Measurements from ENCODE around the gene GPR42.

Gene GPR42

DNA sequence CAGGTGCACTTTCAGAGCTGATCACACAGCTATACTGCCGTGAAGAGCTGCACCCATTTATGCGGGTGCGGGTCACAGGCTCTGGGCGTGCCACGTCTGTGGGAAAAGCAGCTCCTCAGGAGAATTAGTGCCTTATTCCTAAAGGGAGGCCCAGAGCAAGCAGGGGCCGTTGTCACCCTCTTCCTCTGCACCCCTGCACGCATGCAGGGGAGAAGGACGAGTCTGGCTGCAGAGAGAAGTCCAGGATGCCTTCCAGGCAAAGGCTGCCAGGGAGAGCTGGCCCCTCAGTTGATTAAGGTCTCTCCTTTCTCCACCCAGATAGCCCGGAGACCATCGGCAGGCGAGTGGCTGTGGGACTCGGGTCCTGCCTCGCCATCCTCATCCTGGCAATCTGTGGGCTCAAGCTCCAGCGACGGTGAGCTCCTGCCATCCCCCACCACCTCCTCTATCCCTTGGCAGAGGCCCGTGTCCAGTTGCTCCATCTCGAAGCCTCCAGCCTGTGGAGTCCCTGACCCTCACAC is 26.3 kb upstream of the GPR42 start:
- TF ChIP-seq, protein P1, sequence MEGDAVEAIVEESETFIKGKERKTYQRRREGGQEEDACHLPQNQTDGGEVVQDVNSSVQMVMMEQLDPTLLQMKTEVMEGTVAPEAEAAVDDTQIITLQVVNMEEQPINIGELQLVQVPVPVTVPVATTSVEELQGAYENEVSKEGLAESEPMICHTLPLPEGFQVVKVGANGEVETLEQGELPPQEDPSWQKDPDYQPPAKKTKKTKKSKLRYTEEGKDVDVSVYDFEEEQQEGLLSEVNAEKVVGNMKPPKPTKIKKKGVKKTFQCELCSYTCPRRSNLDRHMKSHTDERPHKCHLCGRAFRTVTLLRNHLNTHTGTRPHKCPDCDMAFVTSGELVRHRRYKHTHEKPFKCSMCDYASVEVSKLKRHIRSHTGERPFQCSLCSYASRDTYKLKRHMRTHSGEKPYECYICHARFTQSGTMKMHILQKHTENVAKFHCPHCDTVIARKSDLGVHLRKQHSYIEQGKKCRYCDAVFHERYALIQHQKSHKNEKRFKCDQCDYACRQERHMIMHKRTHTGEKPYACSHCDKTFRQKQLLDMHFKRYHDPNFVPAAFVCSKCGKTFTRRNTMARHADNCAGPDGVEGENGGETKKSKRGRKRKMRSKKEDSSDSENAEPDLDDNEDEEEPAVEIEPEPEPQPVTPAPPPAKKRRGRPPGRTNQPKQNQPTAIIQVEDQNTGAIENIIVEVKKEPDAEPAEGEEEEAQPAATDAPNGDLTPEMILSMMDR (IDR thresholded peaks at IDR 0.05; ENCODE audit: control extremely low read depth, extremely low read depth, low read depth, missing control alignments): no peak
- ChIA-PET CTCF (interaction anchor here (1.0 to 5.8 kb wide), 4 partner anchors 13 to 166 kb away, joined by 3 to 26 read pairs (median 5); no protein-coding TSS in a partner anchor), POLR2A (interaction anchor here (0.7 to 1.3 kb wide), 3 partner anchors 12 to 14 kb away, joined by 3 to 5 read pairs (median 3); no protein-coding TSS in a partner anchor)
- no peak for DNase-seq (ENCODE audit: extremely low spot score)

DNA sequence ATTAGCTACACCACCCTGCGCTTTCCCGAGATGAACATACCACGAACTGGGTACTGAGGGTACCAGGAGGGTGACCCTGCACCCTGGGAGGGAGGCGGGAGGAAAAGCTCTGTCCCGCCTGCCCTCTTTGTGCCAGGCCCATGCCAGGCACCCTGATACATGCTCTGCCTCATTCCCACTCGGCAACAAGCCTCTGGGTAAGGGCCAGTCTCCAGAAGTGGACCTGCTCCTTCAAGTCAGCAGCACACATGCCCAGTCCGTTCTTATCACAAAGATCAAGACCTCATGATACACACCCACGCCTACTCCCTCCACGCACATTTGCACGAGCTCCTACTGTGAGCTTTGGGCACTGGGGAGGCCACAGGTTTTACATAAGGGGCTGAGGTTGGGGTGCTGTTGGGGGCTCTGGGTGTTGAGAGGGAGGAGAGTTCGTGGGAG is 25.2 kb upstream of the GPR42 start:
- POLR2A ChIA-PET: interaction anchor here (0.6 to 1.0 kb wide), 4 partner anchors 10 to 79 kb away, joined by 3 to 8 read pairs (median 4); no protein-coding TSS in a partner anchor
- CTCF ChIA-PET: interaction anchor here (1.4 to 5.8 kb wide), 3 partner anchors 14 to 149 kb away, joined by 5 to 26 read pairs (median 5); no protein-coding TSS in a partner anchor
- no peak for DNase-seq (ENCODE audit: extremely low spot score)
- TF ChIP-seq, protein P1 (IDR thresholded peaks at IDR 0.05; ENCODE audit: control extremely low read depth, extremely low read depth, low read depth, missing control alignments): no peak

DNA sequence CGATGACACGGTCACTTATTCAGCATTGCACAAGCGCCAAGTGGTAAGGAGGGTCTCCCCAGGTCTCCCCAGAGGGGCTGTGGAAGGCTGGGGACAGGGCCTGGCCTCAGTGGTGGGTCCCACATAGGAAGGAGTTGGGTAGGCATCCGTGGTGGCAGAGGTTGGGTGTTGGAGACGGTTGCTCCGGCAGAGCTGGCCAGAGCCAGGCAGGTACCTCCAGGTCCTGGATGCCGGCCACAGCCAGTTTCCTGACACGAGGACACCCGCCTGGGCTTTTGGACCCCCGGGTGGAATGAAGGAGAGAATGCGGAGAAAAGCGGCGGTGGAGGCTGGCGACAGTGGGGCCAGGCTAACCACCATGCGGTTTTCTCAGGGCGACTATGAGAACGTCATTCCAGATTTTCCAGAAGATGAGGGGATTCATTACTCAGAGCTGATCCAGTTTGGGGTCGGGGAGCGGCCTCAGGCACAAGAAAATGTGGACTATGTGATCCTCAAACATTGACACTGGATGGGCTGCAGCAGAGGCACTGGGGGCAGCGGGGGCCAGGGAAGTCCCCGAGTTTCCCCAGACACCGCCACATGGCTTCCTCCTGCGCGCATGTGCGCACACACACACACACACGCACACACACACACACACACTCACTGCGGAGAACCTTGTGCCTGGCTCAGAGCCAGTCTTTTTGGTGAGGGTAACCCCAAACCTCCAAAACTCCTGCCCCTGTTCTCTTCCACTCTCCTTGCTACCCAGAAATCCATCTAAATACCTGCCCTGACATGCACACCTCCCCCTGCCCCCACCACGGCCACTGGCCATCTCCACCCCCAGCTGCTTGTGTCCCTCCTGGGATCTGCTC is 24.4 kb upstream of the GPR42 start:
- CTCF ChIA-PET: interaction anchor here (1.4 to 5.8 kb wide), 4 partner anchors 9 to 164 kb away, joined by 3 to 26 read pairs (median 4); no protein-coding TSS in a partner anchor
- POLR2A ChIA-PET: interaction anchor here (0.6 to 1.7 kb wide), 8 partner anchors 8 to 85 kb away, joined by 3 to 16 read pairs (median 3); partner anchors contain the start of gene MAG
- DNase-seq (ENCODE audit: extremely low spot score): peak; percentile 78
- TF ChIP-seq, protein P1 (IDR thresholded peaks at IDR 0.05; ENCODE audit: control extremely low read depth, extremely low read depth, low read depth, missing control alignments): no peak

DNA sequence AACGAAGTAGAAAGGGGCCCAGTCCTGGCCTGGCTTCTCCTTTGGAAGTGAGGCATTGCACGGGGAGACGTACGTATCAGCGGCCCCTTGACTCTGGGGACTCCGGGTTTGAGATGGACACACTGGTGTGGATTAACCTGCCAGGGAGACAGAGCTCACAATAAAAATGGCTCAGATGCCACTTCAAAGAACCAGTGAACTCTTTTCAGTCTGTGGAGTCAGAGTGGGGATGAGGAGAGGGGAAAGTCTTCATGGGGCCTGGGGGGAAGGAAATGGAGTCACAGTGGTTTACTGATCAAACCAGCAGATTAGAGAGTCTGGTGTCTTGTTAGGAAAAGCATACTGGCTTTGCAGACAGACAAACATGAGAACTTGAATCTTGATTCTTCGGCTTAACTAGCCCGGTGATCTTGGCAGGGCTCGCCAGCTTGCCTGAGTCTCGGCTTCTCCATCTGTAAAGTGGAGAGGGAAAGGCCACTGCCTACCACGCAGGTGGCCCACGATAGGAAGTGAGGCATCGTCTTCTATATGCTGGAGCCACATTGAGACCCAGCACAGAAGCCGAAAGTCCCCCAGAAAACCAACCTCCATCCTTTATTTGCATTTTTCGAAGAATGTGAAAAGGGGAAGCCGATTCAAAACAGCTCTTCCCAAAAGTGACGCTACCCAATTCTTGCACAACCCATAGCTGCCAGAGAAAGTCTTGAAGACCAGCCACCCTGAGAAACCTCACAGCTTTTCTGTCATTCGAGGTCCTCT is 23.5 kb upstream of the GPR42 start, which contains the start of gene FFAR1:
Gene FFAR1 (plus strand): TSS at position 732 of the 759 bp plus-strand sequence. CDS start 3,650 bp downstream, outside the sequence.
- peak; percentile 78 for DNase-seq (ENCODE audit: extremely low spot score)
- CTCF ChIA-PET: interaction anchor here (1.4 to 5.8 kb wide), 4 partner anchors 8 to 163 kb away, joined by 3 to 26 read pairs (median 4); no protein-coding TSS in a partner anchor
- TF ChIP-seq, protein P1 (IDR thresholded peaks at IDR 0.05; ENCODE audit: control extremely low read depth, extremely low read depth, low read depth, missing control alignments): no peak
- POLR2A ChIA-PET: interaction anchor here (0.7 to 1.7 kb wide), 5 partner anchors 9 to 16 kb away, joined by 3 to 16 read pairs (median 4); no protein-coding TSS in a partner anchor

DNA sequence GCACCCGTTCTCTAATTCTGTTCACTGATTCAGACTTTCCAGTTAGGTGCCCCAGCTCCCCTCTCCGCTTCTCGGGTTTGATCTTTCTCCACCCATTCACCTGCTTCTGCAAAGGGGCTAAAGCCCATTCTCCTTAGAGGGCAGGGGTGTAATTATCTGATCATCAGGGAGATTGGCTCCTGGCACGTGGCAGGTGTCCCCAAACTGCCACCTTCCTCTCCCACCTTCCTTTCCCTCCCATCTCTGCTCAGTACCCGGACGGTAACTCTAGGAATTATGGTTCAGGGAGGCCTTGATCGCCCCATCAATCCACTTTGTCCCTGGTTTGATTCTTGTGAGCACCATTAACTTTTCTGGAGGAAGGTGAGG is 23.0 kb upstream of the GPR42 start:
- POLR2A ChIA-PET: interaction anchor here (0.7 to 1.7 kb wide), 4 partner anchors 10 to 17 kb away, joined by 3 to 16 read pairs (median 4); no protein-coding TSS in a partner anchor

More for the DNA sequence above, 23.0 kb upstream of the GPR42 start:
- TF ChIP-seq, protein P1 (IDR thresholded peaks at IDR 0.05; ENCODE audit: control extremely low read depth, extremely low read depth, low read depth, missing control alignments): no peak
- CTCF ChIA-PET: interaction anchor here (1.4 to 5.8 kb wide), 4 partner anchors 8 to 162 kb away, joined by 3 to 26 read pairs (median 4); no protein-coding TSS in a partner anchor
- no peak for DNase-seq (ENCODE audit: extremely low spot score)
